SK-N-SH (cell line): Measurements from ENCODE around the gene FBXO44. TPM values are rescaled to one million over a fixed set of nuclear protein-coding genes. Genes with fewer than 3 reads are reported as not detected.

Experiments used
- CTCF ChIA-PET: fragments of 300-600, 350-600 bp; formaldehyde crosslinking; extraction: SDS; loops from one replicate; lab custom pipeline; 2021; lab: Yijun Ruan, JAX
- POLR2A ChIA-PET: fragments of 350-600 bp; sonication (Branson Sonifier 250); formaldehyde crosslinking; extraction: SDS; loops from one replicate; lab custom pipeline; 2020; ENCODE audit warnings: antibody characterized with exemption, inconsistent platforms; lab: Yijun Ruan, JAX
- DNase-seq: peaks from one replicate; pipeline ENCODE4 v3.0.0; 2012
- H2AFZ ChIP-seq: fragments of 200-600 bp; sonication (generic); 2 replicates; pipeline ENCODE4 v1.8.1; 2016; ENCODE audit warnings: antibody characterized with exemption, mild to moderate bottlenecking, low read depth
- H3F3A ChIP-seq: fragments of 200-600 bp; sonication (generic); replicated peaks from 2 replicates; pipeline ENCODE3; 2016; ENCODE audit warnings: antibody characterized with exemption, mild to moderate bottlenecking; ENCODE audit not compliant: insufficient read depth
- H3K27ac ChIP-seq, 2 experiments: fragments of 200-500 bp in 1 of 2; fragments of 200-600 bp in 1 of 2; sonication (Bioruptor generic) in 1 of 2; sonication (generic), shearing (Covaris generic) in 1 of 2; 2 replicates each; pipeline versions ENCODE4 v1.5.1 to v1.6.1; 2014 to 2016; ENCODE audit warnings: low read depth in 2 of 2, inconsistent platforms in 1 of 2, low read length in 1 of 2, mild to moderate bottlenecking in 1 of 2, mixed read lengths in 1 of 2
- H3K27me3 ChIP-seq: fragments of 200-600 bp; sonication (generic), shearing (Covaris generic); 2 replicates; pipeline ENCODE4 v1.6.1; 2016; ENCODE audit warnings: mixed run types; ENCODE audit not compliant: insufficient read depth
- H3K36me3 ChIP-seq, 2 experiments: fragments of 200-500 bp in 1 of 2; fragments of 200-600 bp in 1 of 2; sonication (Bioruptor generic) in 1 of 2; sonication (generic) in 1 of 2; replicated peaks in 1 of 2; 2 replicates each; pipeline versions ENCODE3 to v1.5.1; 2014 to 2016; ENCODE audit warnings: low read length in 1 of 2, mild to moderate bottlenecking in 1 of 2; ENCODE audit not compliant: insufficient read depth in 2 of 2, control insufficient read depth in 1 of 2
- H3K4me1 ChIP-seq, 2 experiments: fragments of 200-500 bp in 1 of 2; fragments of 200-600 bp in 1 of 2; sonication (Bioruptor generic) in 1 of 2; sonication (generic), shearing (Covaris generic) in 1 of 2; 2 replicates each; pipeline versions ENCODE4 v1.5.1 to v1.6.1; 2014 to 2016; ENCODE audit warnings: low read depth in 1 of 2, low read length in 1 of 2, mixed run types in 1 of 2; ENCODE audit not compliant: insufficient read depth in 2 of 2, control insufficient read depth in 1 of 2
- H3K4me2 ChIP-seq: fragments of 200-600 bp; sonication (generic), shearing (Covaris generic); 2 replicates; pipeline ENCODE4 v1.6.1; 2017; ENCODE audit warnings: mixed run types
- H3K4me3 ChIP-seq, 2 experiments: fragments of 200-500 bp in 1 of 2; fragments of 200-600 bp in 1 of 2; sonication (Bioruptor generic) in 1 of 2; sonication (generic), shearing (Covaris generic) in 1 of 2; 2 replicates each; pipeline versions ENCODE4 v1.5.1 to v1.8.1; 2014 to 2016; ENCODE audit warnings: low read depth in 2 of 2, inconsistent platforms in 1 of 2, low read length in 1 of 2, mild to moderate bottlenecking in 1 of 2, mixed read lengths in 1 of 2, moderate library complexity in 1 of 2
- H3K79me2 ChIP-seq: fragments of 200-600 bp; sonication (generic); 2 replicates; pipeline ENCODE4 v1.8.1; 2017; ENCODE audit warnings: mild to moderate bottlenecking; ENCODE audit not compliant: insufficient read depth
- H3K9ac ChIP-seq: fragments of 200-600 bp; sonication (generic); 2 replicates; pipeline ENCODE4 v1.6.1; 2017; ENCODE audit warnings: mixed run types
- H3K9me2 ChIP-seq: fragments of 200-600 bp; sonication (generic); 2 replicates; pipeline ENCODE4 v1.6.1; 2017; ENCODE audit warnings: mixed run types
- H3K9me3 ChIP-seq: fragments of 200-600 bp; sonication (generic); 2 replicates; pipeline ENCODE4 v1.6.1; 2017; ENCODE audit warnings: mixed run types, mild to moderate bottlenecking, moderate library complexity
- H4K20me1 ChIP-seq: fragments of 200-600 bp; sonication (generic); 2 replicates; pipeline ENCODE4 v1.6.1; 2017; ENCODE audit warnings: mild to moderate bottlenecking, mixed run types; ENCODE audit not compliant: insufficient read depth
- EZH2phosphoT487 ChIP-seq: fragments of 200-600 bp; sonication (generic); IDR thresholded peaks from 2 replicates; pipeline ENCODE4 v1.6.1; 2017; ENCODE audit warnings: low read depth, mixed run types, mild to moderate bottlenecking, antibody characterized with exemption, moderate library complexity, borderline replicate concordance
- FOSL2 ChIP-seq: IDR thresholded peaks from 2 replicates; pipeline ENCODE4 v1.4.0; 2012; ENCODE audit warnings: low read depth, mild to moderate bottlenecking, moderate library complexity, borderline replicate concordance
- FOXM1 ChIP-seq: IDR thresholded peaks from 2 replicates; pipeline ENCODE4 v1.4.0; 2012; ENCODE audit warnings: low read depth, mild to moderate bottlenecking
- MEF2A ChIP-seq: IDR thresholded peaks from 2 replicates; pipeline ENCODE4 v1.4.0; 2012; ENCODE audit warnings: low read depth, borderline replicate concordance
- RAD21 ChIP-seq: IDR thresholded peaks from 2 replicates; pipeline ENCODE4 v1.6.1; 2012; ENCODE audit warnings: mild to moderate bottlenecking, low read length
- RFX5 ChIP-seq: IDR thresholded peaks from 2 replicates; pipeline ENCODE4 v1.6.1; 2012; ENCODE audit warnings: mild to moderate bottlenecking, improper control_type of control experiment, low read length
- SMC3 ChIP-seq: IDR thresholded peaks from 2 replicates; pipeline ENCODE4 v1.6.1; 2012; ENCODE audit warnings: low read depth, low read length, improper control_type of control experiment
- TAF1 ChIP-seq: IDR thresholded peaks from 2 replicates; pipeline ENCODE4 v1.6.1; 2012; ENCODE audit warnings: low read depth, mild to moderate bottlenecking, low read length, moderate library complexity, borderline replicate concordance
- YY1 ChIP-seq: IDR thresholded peaks from 2 replicates; pipeline ENCODE4 v1.4.0; 2012; ENCODE audit warnings: low read depth, mild to moderate bottlenecking
- WGBS: methylation state at CpG from one replicate; pipeline ENCODE4 v1.1.6; 2017; ENCODE audit warnings: low lambda C conversion rate; 5-methylcytosine and 5-hydroxymethylcytosine counted together
- polyA plus RNA-seq, 3 experiments: library from polyadenylated mRNA; depleted of rRNA; stranded (reverse); fragments of >200 nt; gene quantifications; 2 replicates each; pipeline ENCODE4 v1.2.3, GENCODE V29; 2012
- TF ChIP-seq, protein P1 (sequence below): fragments of 200-600 bp; sonication (generic); IDR thresholded peaks from 2 replicates; pipeline ENCODE4 v1.6.1; 2017; ENCODE audit warnings: antibody characterized with exemption, mild to moderate bottlenecking, moderate library complexity
- TF ChIP-seq, protein P2 (sequence below): IDR thresholded peaks from 2 replicates; pipeline ENCODE4 v1.4.0; 2012; ENCODE audit warnings: low read depth, borderline replicate concordance
- TF ChIP-seq, protein P3 (sequence below): IDR thresholded peaks from 2 replicates; pipeline ENCODE4 v1.4.0; 2012; ENCODE audit warnings: low read depth, borderline replicate concordance
- TF ChIP-seq, protein P4 (sequence below): IDR thresholded peaks from 2 replicates; pipeline ENCODE4 v1.4.0; 2012; ENCODE audit warnings: low read depth
- TF ChIP-seq, protein P5 (sequence below): IDR thresholded peaks from 2 replicates; pipeline ENCODE4 v1.6.1; 2012; ENCODE audit warnings: mild to moderate bottlenecking, low read depth, low read length, moderate library complexity

FBXO44 gene
- polyA plus RNA-seq, 1 of the 3 experiments (the other 2 are of a cell fraction): 42.8 TPM

DNA sequence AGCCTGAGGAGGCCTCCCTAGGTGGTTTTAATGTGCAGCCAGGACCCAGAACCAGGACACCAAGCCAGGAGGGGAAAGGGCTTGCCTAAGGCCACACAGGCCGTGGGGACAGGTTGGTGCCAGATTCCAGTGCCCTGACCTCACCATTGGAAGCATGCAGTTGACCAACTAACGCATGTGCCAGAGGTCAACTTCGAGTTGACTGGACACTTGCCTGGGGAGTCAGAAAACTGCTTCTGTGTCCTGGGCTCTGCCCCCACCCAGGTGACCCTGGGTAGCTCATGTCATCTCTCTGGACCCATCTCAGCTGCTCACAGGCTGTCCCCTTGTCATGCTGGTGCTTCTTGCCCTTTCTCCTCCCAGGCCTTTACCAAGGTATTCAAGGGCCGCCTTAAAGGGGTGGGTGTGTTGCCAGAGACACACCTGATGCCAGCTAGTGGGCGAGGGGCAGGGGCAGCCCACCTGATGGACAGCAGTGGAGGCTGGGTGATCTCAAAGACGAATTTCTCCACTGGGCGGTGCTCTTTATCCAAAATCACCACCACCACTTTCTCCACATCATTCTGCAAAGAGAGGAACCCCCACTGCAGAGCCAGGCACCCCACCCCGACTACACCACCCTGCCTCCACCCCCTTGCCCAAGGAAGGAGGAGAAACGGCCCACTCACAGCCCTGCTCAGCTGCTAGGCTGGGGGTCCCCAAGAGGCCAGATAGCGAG is 21.9 kb downstream of the FBXO44 start:
- ChIA-PET POLR2A (no interaction called here), CTCF (interaction anchor here (1.1 to 5.9 kb wide), 9 partner anchors 9 to 639 kb away, joined by 3 to 46 read pairs (median 5); partner anchors contain the start of gene FBXO6)
- Histone ChIP-seq H3K9me2 (no peaks in the 10 kb centered on the region), H3K27ac (no peak overlapping the region), H3F3A (no peaks in the 10 kb centered on the region), H3K4me1 (peaks cover 0 to 6% of the 10 kb centered on the region in 2 experiments; a peak in 1 of 4 replicates), H3K9me3 (no peaks in the 10 kb centered on the region), H3K27me3 (no peaks in the 10 kb centered on the region), H4K20me1 (no peaks in the 10 kb centered on the region), H3K9ac (no peak overlapping the region), H3K4me2 (no peak overlapping the region), H3K4me3 (no peak overlapping the region), H2AFZ (no peak overlapping the region), H3K79me2 (peaks cover 18% of the 10 kb centered on the region; the same call in 1 of the 2 replicates), H3K36me3 (peaks cover 9 to 33% of the 10 kb centered on the region in 2 experiments)
- WGBS: 76% methylated on average over 5 of the region's 10 CpGs
- no peak for DNase-seq
- no peak for TF ChIP-seq FOXM1
- peak; percentile 24; the same call in 1 of the 2 replicates for TF ChIP-seq SMC3
- TF ChIP-seq RAD21: peak; percentile 30

DNA sequence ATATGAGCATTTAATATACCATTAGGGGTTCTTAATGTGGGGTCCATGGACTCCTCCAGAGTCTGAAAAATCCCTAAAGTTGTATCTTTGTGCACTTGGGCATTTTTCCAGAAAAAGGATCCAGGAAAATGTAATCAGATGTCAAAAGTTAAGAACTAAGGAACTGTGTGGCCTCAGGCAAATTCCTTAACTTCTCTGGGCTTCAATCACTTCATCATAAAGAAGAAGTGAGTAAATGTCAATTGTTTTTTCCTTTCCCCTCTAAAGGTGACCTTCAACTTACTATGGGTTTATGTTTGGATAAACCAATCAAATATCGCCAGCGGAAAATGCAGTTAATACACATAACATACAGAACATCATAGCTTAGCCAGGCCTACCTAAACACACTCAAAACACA is 23.8 kb downstream of the FBXO44 start:
- Histone ChIP-seq H3K4me1 (peaks cover 9 to 10% of the 10 kb centered on the region in 2 experiments; a peak in 2 of 4 replicates), H3K27ac (no peak overlapping the region), H3K36me3 (peaks cover 9 to 26% of the 10 kb centered on the region in 2 experiments), H3K4me2 (no peak overlapping the region), H3F3A (peaks cover 6% of the 10 kb centered on the region), H3K27me3 (no peaks in the 10 kb centered on the region), H2AFZ (no peak overlapping the region), H3K4me3 (no peak overlapping the region), H3K79me2 (peaks cover 18% of the 10 kb centered on the region; the same call in 1 of the 2 replicates), H4K20me1 (no peaks in the 10 kb centered on the region), H3K9ac (no peak overlapping the region)
- CTCF ChIA-PET: interaction anchor here (3.3 to 5.9 kb wide), 2 partner anchors 14 to 28 kb away, joined by 12 to 46 read pairs; partner anchors contain the start of gene FBXO6
- DNase-seq: no peak
- TF ChIP-seq, protein P1, sequence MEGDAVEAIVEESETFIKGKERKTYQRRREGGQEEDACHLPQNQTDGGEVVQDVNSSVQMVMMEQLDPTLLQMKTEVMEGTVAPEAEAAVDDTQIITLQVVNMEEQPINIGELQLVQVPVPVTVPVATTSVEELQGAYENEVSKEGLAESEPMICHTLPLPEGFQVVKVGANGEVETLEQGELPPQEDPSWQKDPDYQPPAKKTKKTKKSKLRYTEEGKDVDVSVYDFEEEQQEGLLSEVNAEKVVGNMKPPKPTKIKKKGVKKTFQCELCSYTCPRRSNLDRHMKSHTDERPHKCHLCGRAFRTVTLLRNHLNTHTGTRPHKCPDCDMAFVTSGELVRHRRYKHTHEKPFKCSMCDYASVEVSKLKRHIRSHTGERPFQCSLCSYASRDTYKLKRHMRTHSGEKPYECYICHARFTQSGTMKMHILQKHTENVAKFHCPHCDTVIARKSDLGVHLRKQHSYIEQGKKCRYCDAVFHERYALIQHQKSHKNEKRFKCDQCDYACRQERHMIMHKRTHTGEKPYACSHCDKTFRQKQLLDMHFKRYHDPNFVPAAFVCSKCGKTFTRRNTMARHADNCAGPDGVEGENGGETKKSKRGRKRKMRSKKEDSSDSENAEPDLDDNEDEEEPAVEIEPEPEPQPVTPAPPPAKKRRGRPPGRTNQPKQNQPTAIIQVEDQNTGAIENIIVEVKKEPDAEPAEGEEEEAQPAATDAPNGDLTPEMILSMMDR: no peak
- TF ChIP-seq MEF2A: no peak
- TF ChIP-seq, protein P2, sequence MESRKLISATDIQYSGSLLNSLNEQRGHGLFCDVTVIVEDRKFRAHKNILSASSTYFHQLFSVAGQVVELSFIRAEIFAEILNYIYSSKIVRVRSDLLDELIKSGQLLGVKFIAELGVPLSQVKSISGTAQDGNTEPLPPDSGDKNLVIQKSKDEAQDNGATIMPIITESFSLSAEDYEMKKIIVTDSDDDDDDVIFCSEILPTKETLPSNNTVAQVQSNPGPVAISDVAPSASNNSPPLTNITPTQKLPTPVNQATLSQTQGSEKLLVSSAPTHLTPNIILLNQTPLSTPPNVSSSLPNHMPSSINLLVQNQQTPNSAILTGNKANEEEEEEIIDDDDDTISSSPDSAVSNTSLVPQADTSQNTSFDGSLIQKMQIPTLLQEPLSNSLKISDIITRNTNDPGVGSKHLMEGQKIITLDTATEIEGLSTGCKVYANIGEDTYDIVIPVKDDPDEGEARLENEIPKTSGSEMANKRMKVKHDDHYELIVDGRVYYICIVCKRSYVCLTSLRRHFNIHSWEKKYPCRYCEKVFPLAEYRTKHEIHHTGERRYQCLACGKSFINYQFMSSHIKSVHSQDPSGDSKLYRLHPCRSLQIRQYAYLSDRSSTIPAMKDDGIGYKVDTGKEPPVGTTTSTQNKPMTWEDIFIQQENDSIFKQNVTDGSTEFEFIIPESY: no peak
- no peak for TF ChIP-seq YY1
- TF ChIP-seq EZH2phosphoT487: no peak
- TF ChIP-seq FOSL2: no peak
- no peak for TF ChIP-seq RFX5
- TF ChIP-seq, protein P3, sequence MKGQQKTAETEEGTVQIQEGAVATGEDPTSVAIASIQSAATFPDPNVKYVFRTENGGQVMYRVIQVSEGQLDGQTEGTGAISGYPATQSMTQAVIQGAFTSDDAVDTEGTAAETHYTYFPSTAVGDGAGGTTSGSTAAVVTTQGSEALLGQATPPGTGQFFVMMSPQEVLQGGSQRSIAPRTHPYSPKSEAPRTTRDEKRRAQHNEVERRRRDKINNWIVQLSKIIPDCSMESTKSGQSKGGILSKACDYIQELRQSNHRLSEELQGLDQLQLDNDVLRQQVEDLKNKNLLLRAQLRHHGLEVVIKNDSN: no peak
- TF ChIP-seq FOXM1: no peak
- TF ChIP-seq TAF1: no peak
- TF ChIP-seq, protein P4, sequence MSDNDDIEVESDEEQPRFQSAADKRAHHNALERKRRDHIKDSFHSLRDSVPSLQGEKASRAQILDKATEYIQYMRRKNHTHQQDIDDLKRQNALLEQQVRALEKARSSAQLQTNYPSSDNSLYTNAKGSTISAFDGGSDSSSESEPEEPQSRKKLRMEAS: no peak
- no peak for TF ChIP-seq SMC3
- TF ChIP-seq, protein P5, sequence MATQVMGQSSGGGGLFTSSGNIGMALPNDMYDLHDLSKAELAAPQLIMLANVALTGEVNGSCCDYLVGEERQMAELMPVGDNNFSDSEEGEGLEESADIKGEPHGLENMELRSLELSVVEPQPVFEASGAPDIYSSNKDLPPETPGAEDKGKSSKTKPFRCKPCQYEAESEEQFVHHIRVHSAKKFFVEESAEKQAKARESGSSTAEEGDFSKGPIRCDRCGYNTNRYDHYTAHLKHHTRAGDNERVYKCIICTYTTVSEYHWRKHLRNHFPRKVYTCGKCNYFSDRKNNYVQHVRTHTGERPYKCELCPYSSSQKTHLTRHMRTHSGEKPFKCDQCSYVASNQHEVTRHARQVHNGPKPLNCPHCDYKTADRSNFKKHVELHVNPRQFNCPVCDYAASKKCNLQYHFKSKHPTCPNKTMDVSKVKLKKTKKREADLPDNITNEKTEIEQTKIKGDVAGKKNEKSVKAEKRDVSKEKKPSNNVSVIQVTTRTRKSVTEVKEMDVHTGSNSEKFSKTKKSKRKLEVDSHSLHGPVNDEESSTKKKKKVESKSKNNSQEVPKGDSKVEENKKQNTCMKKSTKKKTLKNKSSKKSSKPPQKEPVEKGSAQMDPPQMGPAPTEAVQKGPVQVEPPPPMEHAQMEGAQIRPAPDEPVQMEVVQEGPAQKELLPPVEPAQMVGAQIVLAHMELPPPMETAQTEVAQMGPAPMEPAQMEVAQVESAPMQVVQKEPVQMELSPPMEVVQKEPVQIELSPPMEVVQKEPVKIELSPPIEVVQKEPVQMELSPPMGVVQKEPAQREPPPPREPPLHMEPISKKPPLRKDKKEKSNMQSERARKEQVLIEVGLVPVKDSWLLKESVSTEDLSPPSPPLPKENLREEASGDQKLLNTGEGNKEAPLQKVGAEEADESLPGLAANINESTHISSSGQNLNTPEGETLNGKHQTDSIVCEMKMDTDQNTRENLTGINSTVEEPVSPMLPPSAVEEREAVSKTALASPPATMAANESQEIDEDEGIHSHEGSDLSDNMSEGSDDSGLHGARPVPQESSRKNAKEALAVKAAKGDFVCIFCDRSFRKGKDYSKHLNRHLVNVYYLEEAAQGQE: no peak
- TF ChIP-seq RAD21: no peak
- TF ChIP-seq, all 33 proteins: peak for 0
- 100% methylated on average over 2 of the region's 2 CpGs for WGBS
- POLR2A ChIA-PET: no interaction called here
- Histone ChIP-seq H3K9me3 (no peaks in the 10 kb centered on the region), H3K9me2 (no peaks in the 10 kb centered on the region)
